SU-DHL-6 (cell line): ENCODE results near the gene MAL.

Experiments used
- H2AFZ ChIP-seq: fragments of 200-600 bp; sonication (generic); 2 replicates; pipeline ENCODE4 v1.6.1; 2014; ENCODE audit warnings: low read depth, mild to moderate bottlenecking, moderate library complexity, mixed read lengths, antibody characterized with exemption, low read length; ENCODE audit not compliant: severe bottlenecking
- H3F3A ChIP-seq: fragments of 200-600 bp; shearing (Covaris generic); 2 replicates; pipeline ENCODE4 v1.6.0; 2016; ENCODE audit warnings: antibody characterized with exemption, mild to moderate bottlenecking; ENCODE audit not compliant: insufficient read depth
- H3K27ac ChIP-seq: fragments of 200-600 bp; sonication (generic); 2 replicates; pipeline ENCODE4 v1.5.1; 2016; ENCODE audit warnings: low read depth, mild to moderate bottlenecking, low read length, moderate library complexity, mixed read lengths
- H3K27me3 ChIP-seq: fragments of 200-600 bp; sonication (generic), shearing (Covaris generic); 2 replicates; pipeline ENCODE4 v1.6.0; 2014; ENCODE audit warnings: mild to moderate bottlenecking, low read length
- H3K36me3 ChIP-seq: fragments of 200-600 bp; sonication (generic); 2 replicates; pipeline ENCODE4 v1.6.1; 2014; ENCODE audit warnings: mild to moderate bottlenecking, low read length, mixed read lengths
- H3K4me2 ChIP-seq: fragments of 300-600, 200-600 bp; shearing (Covaris generic), sonication (generic); 2 replicates; pipeline ENCODE4 v1.6.0; 2014; ENCODE audit warnings: low read length, low read depth, mild to moderate bottlenecking; ENCODE audit not compliant: poor library complexity, severe bottlenecking
- H3K4me3 ChIP-seq: fragments of 200-600 bp; sonication (generic); 2 replicates; pipeline ENCODE4 v1.5.1; 2014; ENCODE audit warnings: antibody characterized with exemption, low read length, mild to moderate bottlenecking, mixed read lengths; ENCODE audit not compliant: insufficient read depth, poor library complexity, severe bottlenecking
- H3K79me2 ChIP-seq: fragments of 200-600 bp; sonication (generic); 2 replicates; pipeline ENCODE4 v1.6.1; 2014; ENCODE audit warnings: mild to moderate bottlenecking, low read length, moderate library complexity; ENCODE audit not compliant: insufficient read depth
- H3K9ac ChIP-seq: fragments of 200-600 bp; sonication (generic); 2 replicates; pipeline ENCODE4 v1.7.0; 2014; ENCODE audit warnings: mild to moderate bottlenecking, low read length
- H3K9me2 ChIP-seq: fragments of 200-600 bp; sonication (generic); replicated peaks from 2 replicates; pipeline ENCODE4 v1.6.1; 2014; ENCODE audit warnings: low read length; ENCODE audit not compliant: insufficient read depth
- H3K9me3 ChIP-seq: fragments of 200-600 bp; sonication (generic); 2 replicates; pipeline ENCODE4 v1.6.1; 2014; ENCODE audit warnings: low read length, mixed read lengths; ENCODE audit not compliant: insufficient read depth
- H4K20me1 ChIP-seq: fragments of 200-600 bp; sonication (generic); 2 replicates; pipeline ENCODE4 v1.6.1; 2014; ENCODE audit warnings: low read depth, mild to moderate bottlenecking, antibody characterized with exemption, low read length, moderate library complexity, mixed read lengths
- CTCF ChIP-seq: fragments of 200-600 bp; sonication (generic); IDR thresholded peaks from one replicate; pipeline ENCODE4 v1.5.1; 2017; ENCODE audit warnings: antibody characterized with exemption, mild to moderate bottlenecking, low read length, moderate library complexity; ENCODE audit not compliant: insufficient read depth, poor library complexity, severe bottlenecking
- EZH2phosphoT487 ChIP-seq: fragments of 200-600 bp; sonication (generic), shearing (Covaris generic); conservative IDR thresholded peaks from 2 replicates; pipeline ENCODE4 v1.6.1; 2018; ENCODE audit warnings: mild to moderate bottlenecking, antibody characterized with exemption, low read length, moderate library complexity, mixed read lengths

The MAL gene

GRCh38 chr2:95040426-95040825, 14.9 kb downstream of the MAL start:
- Histone ChIP-seq H3K9ac (no peak overlapping the region), H3K9me3 (no peaks in the 10 kb centered on the region), H3K36me3 (no peaks in the 10 kb centered on the region), H2AFZ (no peak overlapping the region), H4K20me1 (no peaks in the 10 kb centered on the region), H3K9me2 (no peaks in the 10 kb centered on the region), H3K79me2 (no peaks in the 10 kb centered on the region), H3K4me3 (no peak overlapping the region), H3K27ac (no peak overlapping the region), H3K4me2 (no peak overlapping the region), H3F3A (no peaks in the 10 kb centered on the region), H3K27me3 (no peaks in the 10 kb centered on the region)
- TF ChIP-seq CTCF (no peak), EZH2phosphoT487 (no peak)

- Histone ChIP-seq H3K4me3 (no peak overlapping the region), H3K79me2 (no peaks in the 10 kb centered on the region), H2AFZ (no peak overlapping the region), H3K9ac (no peak overlapping the region), H3K9me2 (no peaks in the 10 kb centered on the region), H3K4me2 (no peak overlapping the region), H3K36me3 (no peaks in the 10 kb centered on the region), H3K27me3 (no peaks in the 10 kb centered on the region), H3K9me3 (no peaks in the 10 kb centered on the region), H3K27ac (no peak overlapping the region), H4K20me1 (no peaks in the 10 kb centered on the region), H3F3A (no peaks in the 10 kb centered on the region)
- no peak for TF ChIP-seq CTCF
- TF ChIP-seq EZH2phosphoT487 = no peak
Measured at GRCh38 chr2:95041060-95041823, 15.7 kb downstream of the MAL start.

GRCh38 chr2:95041824-95042442, 16.4 kb downstream of the MAL start:
- Histone ChIP-seq H3F3A (no peaks in the 10 kb centered on the region), H3K9me2 (no peaks in the 10 kb centered on the region), H4K20me1 (no peaks in the 10 kb centered on the region), H3K36me3 (no peaks in the 10 kb centered on the region), H3K4me2 (no peak overlapping the region), H3K27me3 (no peaks in the 10 kb centered on the region), H3K27ac (no peak overlapping the region), H3K9ac (no peak overlapping the region), H3K79me2 (no peaks in the 10 kb centered on the region), H2AFZ (no peak overlapping the region), H3K9me3 (no peaks in the 10 kb centered on the region), H3K4me3 (no peak overlapping the region)
- TF ChIP-seq CTCF = no peak
- TF ChIP-seq EZH2phosphoT487 = no peak
